ENCODE data around the gene CRYBA2. TPM values are rescaled to one million over a fixed set of nuclear protein-coding genes. Genes with fewer than 3 reads are reported as not detected.
A peak's percentile ranks its signal among the peaks of the same experiment; 100 is the strongest.

CRYBA2 gene
- total and polyA plus RNA-seq, 2 of the 8 experiments (the other 6 are each of a cell fraction or from before 2014, with no cell fraction given) = not detected

DNA sequence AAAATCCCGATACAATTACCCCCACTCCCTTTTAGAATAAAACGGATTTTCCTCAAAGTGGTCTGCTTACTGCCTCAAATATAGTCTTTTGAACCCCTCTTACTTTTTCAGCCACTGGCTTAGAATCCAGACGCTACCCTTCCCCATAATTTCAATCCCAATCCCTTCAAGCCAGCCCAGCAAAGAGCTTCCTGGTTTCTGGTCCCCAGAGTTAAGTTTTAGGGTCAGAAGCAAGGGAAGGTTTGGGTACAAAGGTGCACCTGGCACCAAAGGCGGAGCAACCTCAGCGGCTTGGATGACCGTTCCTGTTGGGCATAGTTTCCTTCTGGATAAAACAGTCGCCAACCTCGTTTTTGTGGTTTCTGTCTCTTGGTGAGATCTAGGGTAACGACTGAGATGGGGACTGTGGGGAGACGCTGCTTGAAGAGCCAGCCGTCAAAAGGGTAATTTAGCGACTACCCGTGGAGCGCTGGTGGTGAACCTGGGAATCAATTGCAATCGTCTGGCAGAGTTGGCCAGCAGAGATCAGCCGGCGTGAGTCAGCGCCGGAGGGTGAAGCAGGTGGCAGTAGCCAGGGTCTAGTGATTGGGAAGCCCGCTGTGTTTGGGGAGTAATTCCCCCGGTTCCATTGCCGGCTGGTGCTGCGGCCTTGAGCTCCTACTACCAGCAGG, 9.8 kb downstream of the CRYBA2 start (continued):
- TF ChIP-seq CTBP2 (IDR thresholded peaks at IDR 0.05; ENCODE audit: borderline replicate concordance, insufficient read depth, insufficient read length, low read length) = peak; percentile 11
- TF ChIP-seq CTCF (IDR thresholded peaks at IDR 0.05; ENCODE audit: control extremely low read depth in 1 of 3, insufficient read depth in 1 of 3, low read depth in 1 of 3, low read length in 3 of 3) = no peak
- peak; percentile 74; the same call in 1 of the 2 replicates for TF ChIP-seq CBX8 (IDR thresholded peaks at IDR 0.05; ENCODE audit: borderline replicate concordance, low read depth, low read length)
- no peak for TF ChIP-seq CEBPB (IDR thresholded peaks at IDR 0.05; ENCODE audit: low read depth, low read length)
- no peak for TF ChIP-seq HDAC2 (IDR thresholded peaks at IDR 0.05; ENCODE audit: borderline replicate concordance in 1 of 2, low read depth in 2 of 2, low read length in 2 of 2)
- TF ChIP-seq KDM5A (IDR thresholded peaks at IDR 0.05; ENCODE audit: low read length) = no peak
- no peak for TF ChIP-seq ASH2L (IDR thresholded peaks at IDR 0.05; ENCODE audit: low read length)
